IMR-90 (cell line): Measurements from ENCODE around the gene POLR2I.

Experiments used
- BHLHE40 ChIP-seq: fragments of 150-350 bp; IDR thresholded peaks from 2 replicates; pipeline ENCODE4 v1.6.1; 2016; ENCODE audit warnings: mild to moderate bottlenecking, low read depth, low read length
- CTCF ChIP-seq: conservative IDR thresholded peaks from 2 replicates; pipeline ENCODE4 v1.5.1; 2012; ENCODE audit warnings: mild to moderate bottlenecking, low read depth, low read length, improper control_type of control experiment
- MAFK ChIP-seq: IDR thresholded peaks from 2 replicates; pipeline ENCODE4 v1.6.1; 2012; ENCODE audit warnings: low read depth, low read length, improper control_type of control experiment
- NFE2L2 ChIP-seq: fragments of 150-350 bp; IDR thresholded peaks from 2 replicates; pipeline ENCODE4 v1.6.1; 2016; ENCODE audit warnings: low read depth, mild to moderate bottlenecking, low read length
- POLR2A ChIP-seq: IDR thresholded peaks from 2 replicates; pipeline ENCODE4 v1.6.1; 2012; ENCODE audit warnings: mild to moderate bottlenecking, low read depth, low read length
- RCOR1 ChIP-seq: IDR thresholded peaks from 2 replicates; pipeline ENCODE4 v1.6.1; 2012; ENCODE audit warnings: mild to moderate bottlenecking, low read length, improper control_type of control experiment; ENCODE audit not compliant: insufficient replicate concordance
- USF2 ChIP-seq: fragments of 150-350 bp; IDR thresholded peaks from 2 replicates; pipeline ENCODE4 v1.6.1; 2017; ENCODE audit warnings: mild to moderate bottlenecking, antibody characterized with exemption, low read length, low read depth

- TF ChIP-seq CTCF (no peak), POLR2A (no peak), USF2 (no peak), BHLHE40 (no peak), MAFK (no peak), RCOR1 (no peak), NFE2L2 (no peak)
Observed at GRCh38 chr19:36099166-36099785, 15.4 kb downstream of the POLR2I start.
